ENCODE measurements around the gene SLC6A12.

DNA sequence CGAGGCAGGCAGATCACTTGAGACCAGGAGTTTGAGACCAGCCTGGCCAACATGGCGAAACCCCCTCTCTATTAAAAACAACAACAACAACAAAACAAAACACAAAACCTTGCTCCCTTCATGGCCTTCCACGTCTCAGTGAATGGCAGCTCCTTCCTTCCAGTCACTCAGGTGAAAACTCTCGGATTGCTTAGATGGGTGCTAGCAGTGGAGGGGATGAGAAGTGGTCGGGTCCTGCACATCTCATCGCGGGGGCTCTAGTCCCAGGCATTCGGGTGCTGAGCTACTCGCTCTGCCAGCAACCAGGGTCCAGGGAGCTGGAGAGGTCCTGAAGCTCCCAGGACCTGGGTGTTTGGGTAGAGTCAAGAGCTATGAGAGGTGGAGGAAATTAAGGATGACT is 41.0 kb upstream of the SLC6A12 start:
- TF ChIP-seq POLR2A (IDR thresholded peaks at IDR 0.05), result no peak
- TF ChIP-seq, protein P1, sequence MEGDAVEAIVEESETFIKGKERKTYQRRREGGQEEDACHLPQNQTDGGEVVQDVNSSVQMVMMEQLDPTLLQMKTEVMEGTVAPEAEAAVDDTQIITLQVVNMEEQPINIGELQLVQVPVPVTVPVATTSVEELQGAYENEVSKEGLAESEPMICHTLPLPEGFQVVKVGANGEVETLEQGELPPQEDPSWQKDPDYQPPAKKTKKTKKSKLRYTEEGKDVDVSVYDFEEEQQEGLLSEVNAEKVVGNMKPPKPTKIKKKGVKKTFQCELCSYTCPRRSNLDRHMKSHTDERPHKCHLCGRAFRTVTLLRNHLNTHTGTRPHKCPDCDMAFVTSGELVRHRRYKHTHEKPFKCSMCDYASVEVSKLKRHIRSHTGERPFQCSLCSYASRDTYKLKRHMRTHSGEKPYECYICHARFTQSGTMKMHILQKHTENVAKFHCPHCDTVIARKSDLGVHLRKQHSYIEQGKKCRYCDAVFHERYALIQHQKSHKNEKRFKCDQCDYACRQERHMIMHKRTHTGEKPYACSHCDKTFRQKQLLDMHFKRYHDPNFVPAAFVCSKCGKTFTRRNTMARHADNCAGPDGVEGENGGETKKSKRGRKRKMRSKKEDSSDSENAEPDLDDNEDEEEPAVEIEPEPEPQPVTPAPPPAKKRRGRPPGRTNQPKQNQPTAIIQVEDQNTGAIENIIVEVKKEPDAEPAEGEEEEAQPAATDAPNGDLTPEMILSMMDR (IDR thresholded peaks at IDR 0.05), result no peak

Measured in uterus (tissue), 2 donors.